Neural cell (in vitro differentiated cells): ENCODE results near the gene ABI3BP.

ENCODE experiments used
- CTCF ChIP-seq: fragments of 450-650 bp; IDR thresholded peaks from 2 replicates; pipeline ENCODE4 v1.5.1; 2014; ENCODE audit warnings: antibody characterized with exemption, mild to moderate bottlenecking, moderate library complexity; ENCODE audit not compliant: poor library complexity, severe bottlenecking
- EZH2 ChIP-seq: fragments of 200-600, 300-800 bp; shearing (Covaris generic), sonication (generic); IDR thresholded peaks from 2 replicates; pipeline ENCODE4 v1.6.1; 2014; ENCODE audit warnings: antibody characterized with exemption, low read length, borderline replicate concordance, mild to moderate bottlenecking; ENCODE audit not compliant: insufficient read depth, poor library complexity, severe bottlenecking
- POLR2AphosphoS5 ChIP-seq: IDR thresholded peaks from 2 replicates; pipeline ENCODE4 v1.6.1; 2012
- REST ChIP-seq: IDR thresholded peaks from 2 replicates; pipeline ENCODE4 v1.6.1; 2012; ENCODE audit warnings: borderline replicate concordance
- TAF1 ChIP-seq: IDR thresholded peaks from 2 replicates; pipeline ENCODE4 v1.6.1; 2012; ENCODE audit warnings: low read depth

- TF ChIP-seq POLR2AphosphoS5 = no peak
- TF ChIP-seq REST = no peak
- no peak for TF ChIP-seq CTCF
- TF ChIP-seq EZH2 = no peak
- TF ChIP-seq TAF1 = no peak
Observed at GRCh38 chr3:100740207-100740606, 253.0 kb downstream of the ABI3BP start.
